ENCODE data around the gene IL7R.

The IL7R gene

DNA sequence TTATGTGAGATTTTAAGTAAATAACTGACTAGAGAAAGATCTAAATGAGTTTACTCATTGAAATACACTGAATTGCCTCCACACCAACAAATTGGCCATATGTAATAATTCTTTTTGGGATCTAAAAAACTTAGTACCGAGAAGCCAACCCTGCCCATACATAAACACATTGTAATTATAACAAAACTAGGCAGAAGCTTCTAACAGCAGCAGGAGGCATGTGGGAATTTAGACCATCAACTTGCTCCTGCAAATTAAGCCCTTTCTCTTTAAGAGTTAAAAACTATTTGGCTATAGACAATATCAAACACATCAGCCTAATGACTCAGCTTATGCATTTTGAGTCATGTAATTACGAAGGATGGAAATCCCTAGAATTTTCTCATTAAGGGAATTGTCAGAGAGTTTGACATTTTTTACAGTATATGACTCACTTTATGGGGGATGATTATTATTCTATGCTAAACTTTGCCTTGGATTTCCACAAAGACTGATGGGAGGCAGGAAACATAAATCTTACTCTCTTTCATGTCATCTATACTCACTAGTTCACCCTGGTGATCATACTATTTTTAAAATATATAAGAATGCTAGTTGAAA lies 1.0 kb downstream of the IL7R start:
- no peak overlapping the region for H2BK120ac ChIP-seq (ENCODE audit: low read depth, low read length)
- no peak overlapping the region for H2AK5ac ChIP-seq (ENCODE audit: low read depth, low read length)
- no peak overlapping the region for H2AFZ ChIP-seq (ENCODE audit: low read length)
- no peak overlapping the region for H2BK5ac ChIP-seq (ENCODE audit: low read length)
- H3K9ac ChIP-seq (ENCODE audit: low read depth, low read length, poor library complexity) = no peak overlapping the region
- no peaks in the 10 kb centered on the region for H3K9me3 ChIP-seq (replicated peaks in 1 of 2; ENCODE audit: control insufficient read depth in 2 of 2, insufficient read depth in 1 of 2, low read depth in 1 of 2, low read length in 2 of 2)
- no peak overlapping the region for H3K23ac ChIP-seq (ENCODE audit: low read depth, low read length, poor library complexity)
- WGBS, 2 donors (ENCODE audit: extremely low coverage in 2 of 2, insufficient read length in 2 of 2, insufficient replicate concordance in 1 of 2) = no CpG with 5 or more reads among the region's 2 CpGs
- no peak overlapping the region for H3K4me3 ChIP-seq (ENCODE audit: low read length in 2 of 2)
- no peak overlapping the region for H3K4me2 ChIP-seq (ENCODE audit: insufficient read depth, low read length, poor library complexity, severe bottlenecking)
- no peak overlapping the region for H3K18ac ChIP-seq (ENCODE audit: low read length)
- H3K79me1 ChIP-seq (ENCODE audit: low read depth, low read length) = no peaks in the 10 kb centered on the region
- no peaks in the 10 kb centered on the region for H3K36me3 ChIP-seq (replicated peaks in 1 of 2; ENCODE audit: control insufficient read depth in 2 of 2, insufficient read depth in 2 of 2, low read length in 2 of 2)
- H2BK12ac ChIP-seq (ENCODE audit: low read length) = no peak overlapping the region
- no peak overlapping the region for H2BK15ac ChIP-seq (ENCODE audit: low read length)
- peaks cover 0 to 8% of the 10 kb centered on the region in 2 donors for H3K4me1 ChIP-seq (ENCODE audit: control insufficient read depth in 2 of 2, insufficient read depth in 1 of 2, low read depth in 1 of 2, low read length in 2 of 2)
- no peak overlapping the region for H3K4ac ChIP-seq (ENCODE audit: low read length)
- no peak overlapping the region for H4K8ac ChIP-seq (ENCODE audit: low read depth, low read length)
- no peak overlapping the region for H3K14ac ChIP-seq (ENCODE audit: low read length)
- H3K27me3 ChIP-seq (ENCODE audit: control insufficient read depth in 3 of 3, insufficient read depth in 3 of 3, low read depth in 1 of 3, low read length in 3 of 3) = peaks cover 0 to 24% (median 0%) of the 10 kb centered on the region in 3 experiments
- no peak for DNase-seq (ENCODE audit: low spot score)
- no peak overlapping the region for H3K27ac ChIP-seq (replicated peaks; ENCODE audit: low read length)
- H4K91ac ChIP-seq (ENCODE audit: low read depth, low read length, poor library complexity) = no peak overlapping the region

DNA sequence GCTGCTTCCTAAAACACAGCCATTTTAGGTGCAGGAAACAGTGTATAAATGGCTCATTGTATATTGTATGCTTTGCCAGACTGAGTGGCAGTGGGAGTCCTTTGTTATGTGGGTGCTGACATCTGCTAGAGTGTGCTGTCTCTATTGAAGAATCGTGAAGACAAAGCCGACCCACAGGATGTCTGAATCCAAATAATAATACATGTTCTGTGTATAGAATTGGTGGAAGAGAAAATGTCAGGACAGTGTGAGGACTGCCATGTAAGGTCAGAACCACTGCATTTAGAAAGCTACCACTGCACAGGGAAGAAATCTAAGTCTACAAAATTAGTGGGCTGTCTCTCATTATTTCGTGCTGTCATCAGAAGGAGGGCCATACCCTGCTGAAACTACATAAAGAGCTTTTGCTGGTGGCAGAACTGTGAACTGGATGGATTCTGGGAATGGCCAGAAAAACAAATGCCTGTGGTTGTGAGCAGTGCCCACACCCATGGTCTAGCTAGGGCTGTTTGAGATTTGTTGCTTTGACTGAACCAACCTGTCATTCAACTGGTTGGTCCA lies 2.5 kb downstream of the IL7R start:
- Histone ChIP-seq H3K27ac (replicated peaks; ENCODE audit: low read length) (no peak overlapping the region), H2BK120ac (ENCODE audit: low read depth, low read length) (no peak overlapping the region), H3K36me3 (replicated peaks in 1 of 2; ENCODE audit: control insufficient read depth in 2 of 2, insufficient read depth in 2 of 2, low read length in 2 of 2) (no peaks in the 10 kb centered on the region), H3K4me1 (ENCODE audit: control insufficient read depth in 2 of 2, insufficient read depth in 1 of 2, low read depth in 1 of 2, low read length in 2 of 2) (peaks cover 0 to 8% of the 10 kb centered on the region in 2 donors), H2BK12ac (ENCODE audit: low read length) (no peak overlapping the region), H3K23ac (ENCODE audit: low read depth, low read length, poor library complexity) (no peak overlapping the region), H3K14ac (ENCODE audit: low read length) (no peak overlapping the region), H3K4ac (ENCODE audit: low read length) (no peak overlapping the region), H3K4me3 (ENCODE audit: low read length in 2 of 2) (no peak overlapping the region), H3K9me3 (replicated peaks in 1 of 2; ENCODE audit: control insufficient read depth in 2 of 2, insufficient read depth in 1 of 2, low read depth in 1 of 2, low read length in 2 of 2) (no peaks in the 10 kb centered on the region), H3K18ac (ENCODE audit: low read length) (no peak overlapping the region), H3K4me2 (ENCODE audit: insufficient read depth, low read length, poor library complexity, severe bottlenecking) (no peak overlapping the region), H4K8ac (ENCODE audit: low read depth, low read length) (no peak overlapping the region), H2BK15ac (ENCODE audit: low read length) (no peak overlapping the region), H2AFZ (ENCODE audit: low read length) (no peak overlapping the region), H2BK5ac (ENCODE audit: low read length) (no peak overlapping the region), H4K91ac (ENCODE audit: low read depth, low read length, poor library complexity) (no peak overlapping the region), H3K79me1 (ENCODE audit: low read depth, low read length) (no peaks in the 10 kb centered on the region), H2AK5ac (ENCODE audit: low read depth, low read length) (no peak overlapping the region), H3K27me3 (ENCODE audit: control insufficient read depth in 3 of 3, insufficient read depth in 3 of 3, low read depth in 1 of 3, low read length in 3 of 3) (peaks cover 0 to 29% (median 0%) of the 10 kb centered on the region in 3 experiments), H3K9ac (ENCODE audit: low read depth, low read length, poor library complexity) (no peak overlapping the region)
- DNase-seq (ENCODE audit: low spot score) = peak; percentile 11
- WGBS, 2 donors (ENCODE audit: extremely low coverage in 2 of 2, insufficient read length in 2 of 2, insufficient replicate concordance in 1 of 2) = no CpG with 5 or more reads among the region's 3 CpGs

DNA sequence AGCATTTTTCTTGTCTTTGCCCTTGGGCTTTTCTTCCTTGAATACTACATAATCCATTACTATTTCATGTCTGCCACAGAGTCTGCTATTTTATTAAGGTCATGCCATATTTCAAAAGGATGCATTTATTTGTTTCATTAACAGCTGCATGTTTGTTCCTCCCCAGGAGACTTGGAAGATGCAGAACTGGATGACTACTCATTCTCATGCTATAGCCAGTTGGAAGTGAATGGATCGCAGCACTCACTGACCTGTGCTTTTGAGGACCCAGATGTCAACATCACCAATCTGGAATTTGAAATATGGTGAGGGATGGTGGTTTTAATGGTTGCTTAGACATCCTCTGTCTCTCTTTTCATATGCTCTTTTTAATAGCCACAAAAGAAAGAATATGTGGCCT lies 4.0 kb downstream of the IL7R start:
- no peak overlapping the region for H4K8ac ChIP-seq (ENCODE audit: low read depth, low read length)
- H2BK12ac ChIP-seq (ENCODE audit: low read length) = no peak overlapping the region
- no peak overlapping the region for H2BK5ac ChIP-seq (ENCODE audit: low read length)
- H3K79me1 ChIP-seq (ENCODE audit: low read depth, low read length) = no peaks in the 10 kb centered on the region
- H2AK5ac ChIP-seq (ENCODE audit: low read depth, low read length) = no peak overlapping the region
- H3K23ac ChIP-seq (ENCODE audit: low read depth, low read length, poor library complexity) = no peak overlapping the region
- no peak overlapping the region for H2AFZ ChIP-seq (ENCODE audit: low read length)
- H3K4me3 ChIP-seq (ENCODE audit: low read length in 2 of 2) = no peak overlapping the region
- H3K9me3 ChIP-seq (replicated peaks in 1 of 2; ENCODE audit: control insufficient read depth in 2 of 2, insufficient read depth in 1 of 2, low read depth in 1 of 2, low read length in 2 of 2) = no peaks in the 10 kb centered on the region
- H3K36me3 ChIP-seq (replicated peaks in 1 of 2; ENCODE audit: control insufficient read depth in 2 of 2, insufficient read depth in 2 of 2, low read length in 2 of 2) = no peaks in the 10 kb centered on the region
- peaks cover 0 to 8% of the 10 kb centered on the region in 2 donors for H3K4me1 ChIP-seq (ENCODE audit: control insufficient read depth in 2 of 2, insufficient read depth in 1 of 2, low read depth in 1 of 2, low read length in 2 of 2)
- no peak overlapping the region for H2BK15ac ChIP-seq (ENCODE audit: low read length)
- H4K91ac ChIP-seq (ENCODE audit: low read depth, low read length, poor library complexity) = no peak overlapping the region
- H2BK120ac ChIP-seq (ENCODE audit: low read depth, low read length) = no peak overlapping the region
- DNase-seq (ENCODE audit: low spot score) = no peak
- no peak overlapping the region for H3K18ac ChIP-seq (ENCODE audit: low read length)
- H3K27me3 ChIP-seq (ENCODE audit: control insufficient read depth in 3 of 3, insufficient read depth in 3 of 3, low read depth in 1 of 3, low read length in 3 of 3) = peaks cover 0 to 27% (median 0%) of the 10 kb centered on the region in 3 experiments
- no peak overlapping the region for H3K4ac ChIP-seq (ENCODE audit: low read length)
- no CpG with 5 or more reads among the region's 1 CpG for WGBS, 2 donors (ENCODE audit: extremely low coverage in 2 of 2, insufficient read length in 2 of 2, insufficient replicate concordance in 1 of 2)
- no peak overlapping the region for H3K14ac ChIP-seq (ENCODE audit: low read length)
- no peak overlapping the region for H3K9ac ChIP-seq (ENCODE audit: low read depth, low read length, poor library complexity)
- H3K4me2 ChIP-seq (ENCODE audit: insufficient read depth, low read length, poor library complexity, severe bottlenecking) = no peak overlapping the region
- no peak overlapping the region for H3K27ac ChIP-seq (replicated peaks; ENCODE audit: low read length)

DNA sequence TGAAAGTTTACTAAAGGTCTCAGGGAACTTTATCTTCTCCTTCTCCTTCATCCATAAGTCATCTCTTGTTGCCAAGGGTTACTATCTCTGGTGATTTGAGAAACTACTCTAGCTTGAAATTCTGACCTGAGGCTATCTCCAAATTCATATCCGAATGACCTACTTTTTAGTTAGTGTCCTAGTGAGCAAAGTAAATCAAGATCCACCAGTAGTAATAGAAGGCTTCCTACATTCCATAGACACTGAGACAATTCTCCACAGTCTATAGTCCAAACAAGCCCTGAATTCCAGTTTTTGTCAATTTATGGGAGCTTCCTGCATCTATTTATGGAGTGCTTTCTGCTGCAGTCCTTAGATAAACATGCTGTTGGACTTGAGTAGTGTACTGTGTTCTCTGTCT lies 5.0 kb downstream of the IL7R start:
- H3K27me3 ChIP-seq (ENCODE audit: control insufficient read depth in 3 of 3, insufficient read depth in 3 of 3, low read depth in 1 of 3, low read length in 3 of 3) = peaks cover 0 to 24% (median 0%) of the 10 kb centered on the region in 3 experiments
- H3K4me2 ChIP-seq (ENCODE audit: insufficient read depth, low read length, poor library complexity, severe bottlenecking) = no peak overlapping the region
- H2BK120ac ChIP-seq (ENCODE audit: low read depth, low read length) = no peak overlapping the region
- no peaks in the 10 kb centered on the region for H3K9me3 ChIP-seq (replicated peaks in 1 of 2; ENCODE audit: control insufficient read depth in 2 of 2, insufficient read depth in 1 of 2, low read depth in 1 of 2, low read length in 2 of 2)
- no peak overlapping the region for H4K91ac ChIP-seq (ENCODE audit: low read depth, low read length, poor library complexity)
- H2AK5ac ChIP-seq (ENCODE audit: low read depth, low read length) = no peak overlapping the region
- no peak overlapping the region for H2BK5ac ChIP-seq (ENCODE audit: low read length)
- WGBS, 2 donors (ENCODE audit: extremely low coverage in 2 of 2, insufficient read length in 2 of 2, insufficient replicate concordance in 1 of 2) = no CpG with 5 or more reads among the region's 1 CpG
- H3K18ac ChIP-seq (ENCODE audit: low read length) = no peak overlapping the region
- no peak overlapping the region for H3K23ac ChIP-seq (ENCODE audit: low read depth, low read length, poor library complexity)
- no peak overlapping the region for H4K8ac ChIP-seq (ENCODE audit: low read depth, low read length)
- peaks cover 0 to 8% of the 10 kb centered on the region in 2 donors for H3K4me1 ChIP-seq (ENCODE audit: control insufficient read depth in 2 of 2, insufficient read depth in 1 of 2, low read depth in 1 of 2, low read length in 2 of 2)
- no peak for DNase-seq (ENCODE audit: low spot score)
- H3K36me3 ChIP-seq (replicated peaks in 1 of 2; ENCODE audit: control insufficient read depth in 2 of 2, insufficient read depth in 2 of 2, low read length in 2 of 2) = no peaks in the 10 kb centered on the region
- H3K79me1 ChIP-seq (ENCODE audit: low read depth, low read length) = no peaks in the 10 kb centered on the region
- no peak overlapping the region for H3K14ac ChIP-seq (ENCODE audit: low read length)
- H3K27ac ChIP-seq (replicated peaks; ENCODE audit: low read length) = no peak overlapping the region
- no peak overlapping the region for H3K4ac ChIP-seq (ENCODE audit: low read length)
- no peak overlapping the region for H2AFZ ChIP-seq (ENCODE audit: low read length)
- no peak overlapping the region for H3K4me3 ChIP-seq (ENCODE audit: low read length in 2 of 2)
- H3K9ac ChIP-seq (ENCODE audit: low read depth, low read length, poor library complexity) = no peak overlapping the region
- H2BK15ac ChIP-seq (ENCODE audit: low read length) = no peak overlapping the region
- no peak overlapping the region for H2BK12ac ChIP-seq (ENCODE audit: low read length)

Data from neuronal stem cell (in vitro differentiated cells).